Stomach (tissue), 4 donors: Measurements from ENCODE around the gene PFDN2.

Source experiments
- CTCF ChIP-seq, 7 experiments: fragments of 450-650 bp in 4 of 7; fragments of 200-600 bp in 3 of 7; sonication (generic) in 3 of 7; IDR thresholded peaks; one replicate each; pipeline ENCODE4 v1.5.1; 2016 to 2019; ENCODE audit warnings: antibody characterized with exemption in 7 of 7, control low read depth in 2 of 7, mild to moderate bottlenecking in 1 of 7
- EP300 ChIP-seq: sonication (generic); formaldehyde crosslinking; IDR thresholded peaks from one replicate; pipeline ENCODE4 v1.6.1; 2017; ENCODE audit warnings: antibody characterized with exemption
- POLR2A ChIP-seq, 4 donors: fragments of 450-650 bp; IDR thresholded peaks; one replicate each; pipeline ENCODE4 v1.6.1; 2016; ENCODE audit warnings: antibody characterized with exemption in 4 of 4, control low read depth in 2 of 4, mild to moderate bottlenecking in 1 of 4, moderate library complexity in 1 of 4
- POLR2AphosphoS5 ChIP-seq, 3 donors: sonication (generic); formaldehyde crosslinking; IDR thresholded peaks; one replicate each; pipeline ENCODE4 v1.6.1; 2016; ENCODE audit warnings: antibody characterized with exemption in 3 of 3

- TF ChIP-seq CTCF (IDR thresholded peaks at IDR 0.05), result no peak
- no peak for TF ChIP-seq EP300
- no peak for TF ChIP-seq POLR2A (IDR thresholded peaks at IDR 0.05)
- TF ChIP-seq POLR2AphosphoS5 (IDR thresholded peaks at IDR 0.05), result no peak
Observed at GRCh38 chr1:161096530-161096929, 21.3 kb downstream of the PFDN2 start.
